HG03558 (cell line): Measurements from ENCODE around the gene CHL1.

Source experiments
- ATAC-seq: cut with Tn5 transposase; IDR thresholded peaks from one replicate; pipeline ENCODE4 v1.9.1; 2021; ENCODE audit warnings: moderate number of reproducible peaks; ENCODE audit not compliant: unreplicated experiment; ENCODE audit errors: extremely low read depth

CHL1 gene

DNA sequence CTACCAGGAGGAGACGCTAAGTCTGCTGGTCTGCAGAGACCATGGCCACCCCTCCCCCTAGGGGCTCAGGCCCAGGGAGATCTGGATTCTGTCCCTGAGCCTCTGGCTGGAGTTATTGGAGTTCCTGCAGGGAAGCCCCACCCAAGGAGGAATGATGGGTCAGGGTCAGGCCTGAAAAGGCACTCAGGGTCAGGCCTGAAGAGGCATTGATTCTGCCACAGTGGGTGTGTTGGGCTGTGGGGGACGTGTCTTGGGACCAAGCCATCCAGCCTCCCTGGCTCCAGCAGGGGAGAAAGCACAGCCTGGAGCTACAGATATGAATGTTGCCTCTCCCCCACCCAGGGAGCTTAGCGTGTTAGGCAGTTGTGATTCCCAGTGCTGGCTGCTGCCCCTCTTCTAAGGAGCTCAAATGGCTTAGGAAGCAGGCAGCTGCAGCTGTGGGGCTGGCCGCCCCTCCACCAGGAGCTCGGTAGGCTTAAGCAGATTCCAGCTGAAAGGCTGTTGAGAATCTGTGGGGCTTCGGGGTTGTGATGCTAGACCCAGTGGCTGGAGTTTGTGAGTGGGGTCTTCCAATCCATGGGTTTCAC, 176.7 kb downstream of the CHL1 start:
- ATAC-seq: no peak

DNA sequence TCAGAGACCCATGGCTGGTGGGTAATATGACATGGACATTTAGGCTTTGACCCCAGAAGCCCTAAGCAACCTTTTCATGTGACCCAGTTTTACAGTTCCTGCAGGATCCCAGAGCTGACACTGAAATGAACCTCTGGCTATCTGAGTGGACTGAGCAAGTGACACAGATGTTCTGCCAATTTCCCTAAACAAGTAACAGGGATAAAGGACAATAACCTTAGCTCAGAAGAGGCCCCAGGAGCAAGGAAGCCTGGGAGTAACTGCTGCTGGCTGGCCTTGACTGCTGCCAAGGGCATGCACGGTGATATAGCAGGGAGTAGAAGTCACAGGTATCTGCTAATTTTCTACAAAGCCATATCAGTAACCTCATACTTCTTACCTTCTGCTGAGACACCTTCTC, 177.9 kb downstream of the CHL1 start:
- no peak for ATAC-seq

DNA sequence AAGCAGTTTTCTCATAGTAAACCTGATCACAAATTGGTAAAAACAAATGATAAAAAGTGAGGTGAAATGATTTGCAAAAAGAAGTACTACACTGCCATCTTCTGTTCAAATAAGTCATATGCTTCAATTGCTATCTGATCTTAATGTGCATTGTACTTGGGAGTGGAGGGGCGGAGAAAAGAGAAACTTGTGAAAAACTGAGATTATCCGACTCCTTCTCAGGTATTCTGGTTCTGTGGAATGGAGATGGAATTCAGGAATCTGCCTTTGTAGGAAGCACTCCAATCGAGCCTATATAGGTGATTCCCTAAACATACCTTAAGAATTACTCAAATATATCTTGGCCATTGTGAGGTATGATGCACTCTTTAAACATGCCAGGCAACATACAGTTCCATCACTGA, 180.6 kb downstream of the CHL1 start:
- ATAC-seq: peak; percentile 65

DNA sequence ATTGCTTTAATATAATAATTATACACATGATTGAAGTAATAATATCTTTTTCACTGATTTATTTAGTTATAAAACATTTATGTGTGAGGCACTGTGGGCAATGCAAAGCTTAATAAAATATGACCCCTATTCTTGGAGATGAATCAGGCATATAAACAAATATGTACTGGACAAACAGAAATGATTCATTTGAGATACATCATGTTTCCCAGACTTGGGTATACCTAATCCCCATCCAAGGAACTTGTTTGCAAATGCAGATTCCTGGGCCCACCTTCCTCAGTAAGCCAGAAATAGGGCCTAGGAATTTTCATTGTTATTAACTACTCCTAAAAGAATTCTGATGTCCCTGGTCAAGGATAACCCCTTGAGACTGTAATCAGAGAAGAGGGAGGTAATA, 184.2 kb downstream of the CHL1 start:
- ATAC-seq: no peak

DNA sequence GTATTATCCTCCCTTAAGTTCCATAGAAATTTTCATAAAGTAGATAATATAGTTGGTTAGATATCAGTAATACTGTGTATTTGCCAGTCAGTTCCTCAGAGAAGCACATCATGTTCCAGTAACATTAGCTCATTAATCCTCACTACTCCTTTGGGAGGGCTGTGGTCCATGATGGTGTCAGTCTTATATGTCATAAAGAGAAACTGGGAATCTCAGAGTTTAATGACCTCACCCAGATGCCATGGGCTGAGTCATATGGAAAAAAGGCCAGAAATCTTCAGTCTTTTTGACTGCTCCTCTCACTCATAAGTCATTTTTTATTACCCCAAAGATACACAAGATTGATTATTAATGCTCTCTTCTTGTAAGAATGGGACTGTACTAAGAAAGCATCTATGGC, 188.6 kb downstream of the CHL1 start:
- ATAC-seq: no peak

DNA sequence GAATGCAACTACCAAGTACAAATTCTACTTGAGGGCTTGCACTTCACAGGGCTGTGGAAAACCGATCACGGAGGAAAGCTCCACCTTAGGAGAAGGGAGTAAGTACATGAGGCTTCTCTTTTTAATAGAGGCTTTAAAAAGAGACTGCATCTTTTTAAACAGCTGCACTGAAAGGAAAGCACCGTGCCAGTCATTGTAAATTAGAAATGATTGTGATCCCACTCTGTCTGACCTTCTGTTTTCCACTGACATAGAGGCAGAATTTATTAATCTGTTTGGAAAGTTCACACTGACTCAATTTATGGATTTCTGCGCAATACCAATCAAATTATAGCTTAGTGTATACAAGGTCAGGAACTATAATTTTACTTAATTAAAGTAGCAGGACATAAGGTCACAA, 198.2 kb downstream of the CHL1 start:
- no peak for ATAC-seq

DNA sequence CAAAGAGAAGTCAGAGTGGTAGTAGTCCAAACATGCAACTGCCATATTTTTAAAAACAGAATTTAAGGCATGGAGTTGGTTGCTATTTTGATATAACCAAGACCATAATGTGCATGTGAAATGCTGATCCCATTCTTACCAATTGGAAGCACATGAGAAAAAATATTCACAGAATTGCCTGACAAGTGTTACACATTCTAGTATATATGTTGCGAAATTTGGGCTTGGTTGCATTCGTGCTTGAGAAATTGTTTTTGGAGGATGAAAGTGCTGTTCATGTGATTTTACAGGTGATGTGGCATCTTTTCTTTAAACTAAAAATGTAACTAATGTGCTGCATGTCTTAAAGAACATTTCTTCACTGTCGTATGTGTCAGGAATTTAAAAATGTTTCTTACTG, 199.7 kb downstream of the CHL1 start:
- no peak for ATAC-seq

GRCh38 chr3:399647-400046, 203.1 kb downstream of the CHL1 start:
- ATAC-seq: no peak

DNA sequence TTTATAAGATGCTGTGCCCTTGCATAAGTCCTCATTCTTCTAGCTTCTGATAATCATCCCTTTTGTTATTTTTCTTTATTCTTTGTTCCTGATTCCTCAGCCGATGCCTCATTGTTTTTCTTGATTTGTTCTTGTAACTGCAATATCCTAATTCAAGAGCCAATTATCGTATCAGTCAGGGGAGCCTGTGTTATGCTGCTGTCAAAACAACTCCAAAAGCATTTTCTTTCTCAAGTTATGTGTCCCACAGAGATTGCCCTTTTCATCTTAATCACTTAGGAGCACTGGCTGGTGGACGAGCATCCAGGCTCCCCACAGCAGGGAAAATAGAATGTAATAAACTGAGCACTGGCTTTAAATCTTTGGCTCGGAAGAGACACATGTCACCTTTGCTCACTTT, 207.3 kb downstream of the CHL1 start:
- no peak for ATAC-seq

DNA sequence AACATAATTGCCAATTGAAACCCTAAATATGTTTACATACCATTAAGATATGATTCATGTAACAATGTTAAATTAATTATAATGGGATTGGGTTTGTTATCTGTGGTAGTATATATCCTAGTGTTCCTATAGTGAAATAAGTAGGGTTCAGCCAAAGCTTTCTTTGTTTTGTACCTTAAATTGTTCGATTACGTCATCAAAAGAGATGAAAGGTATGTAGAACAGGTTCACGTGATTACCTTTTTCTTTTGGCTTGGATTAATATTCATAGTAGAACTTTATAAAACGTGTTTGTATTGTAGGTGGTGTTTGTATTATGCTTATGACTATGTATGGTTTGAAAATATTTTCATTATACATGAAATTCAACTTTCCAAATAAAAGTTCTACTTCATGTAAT, 212.4 kb downstream of the CHL1 start:
- no peak for ATAC-seq

- ATAC-seq: no peak
Measured at GRCh38 chr3:411226-411625, 214.7 kb downstream of the CHL1 start.

DNA sequence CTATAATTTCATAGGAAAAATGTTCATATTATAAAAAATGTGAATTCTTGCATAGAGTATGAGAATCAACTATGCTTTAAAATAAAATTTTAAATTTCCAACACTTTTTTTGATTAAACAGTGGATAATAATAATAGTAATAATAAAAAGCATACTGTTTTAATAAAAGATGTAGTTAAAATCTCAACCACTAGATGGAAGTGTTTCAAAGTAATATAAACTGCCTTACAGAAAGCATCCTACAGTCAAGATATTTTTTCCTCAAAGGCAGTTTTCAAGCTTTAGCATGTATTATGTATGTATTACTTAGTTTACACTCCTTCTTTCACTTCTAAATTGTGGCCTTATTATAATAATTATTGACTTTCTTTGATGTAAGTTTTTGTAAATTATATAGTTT, 217.5 kb downstream of the CHL1 start:
- ATAC-seq: no peak

GRCh38 chr3:418239-418929, 221.8 kb downstream of the CHL1 start:
- no peak for ATAC-seq

GRCh38 chr3:420584-420983, 224.0 kb downstream of the CHL1 start:
- no peak for ATAC-seq

GRCh38 chr3:425079-425478, 228.5 kb downstream of the CHL1 start:
- no peak for ATAC-seq

GRCh38 chr3:426072-426471, 229.5 kb downstream of the CHL1 start:
- ATAC-seq: no peak

DNA sequence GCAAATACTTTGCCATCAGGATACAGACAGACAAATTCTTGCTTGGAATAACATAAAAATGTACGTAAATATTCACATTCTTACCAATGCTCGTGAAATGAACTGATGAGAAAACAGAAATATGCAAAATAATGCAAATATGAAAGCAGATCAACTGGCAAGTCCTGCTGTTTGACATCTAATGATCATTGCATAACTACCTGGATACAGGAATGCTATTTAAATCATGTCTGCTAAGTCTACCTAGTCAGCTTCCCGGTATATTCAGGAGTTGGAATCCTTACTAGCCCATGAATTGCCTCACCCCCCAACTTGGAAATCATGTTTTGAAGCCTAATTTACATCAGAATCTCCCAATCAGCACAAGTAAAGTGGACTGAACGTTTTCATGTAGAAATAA, 230.6 kb downstream of the CHL1 start:
- ATAC-seq: no peak

- no peak for ATAC-seq
Measured at GRCh38 chr3:430186-430585, 233.6 kb downstream of the CHL1 start.

GRCh38 chr3:435161-435560, 238.6 kb downstream of the CHL1 start:
- no peak for ATAC-seq

DNA sequence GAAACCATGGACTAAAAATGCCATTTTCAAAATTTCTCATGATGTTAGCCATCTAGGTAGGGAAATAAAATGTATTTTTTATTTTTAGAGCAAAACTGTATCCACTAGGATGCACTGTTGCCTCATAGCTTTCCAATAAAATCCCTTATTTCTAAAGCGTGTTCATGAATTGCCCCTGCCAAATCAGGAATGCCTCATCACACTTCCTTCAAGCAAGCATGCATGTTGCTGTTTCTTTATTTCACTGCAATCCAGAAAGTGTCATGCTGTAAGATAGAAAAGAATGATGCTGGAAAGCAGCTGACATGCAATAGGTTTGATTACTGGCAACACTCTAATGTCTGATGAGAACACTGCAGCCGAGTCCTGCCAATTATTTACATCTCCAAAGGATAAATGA, 239.5 kb downstream of the CHL1 start:
- no peak for ATAC-seq

DNA sequence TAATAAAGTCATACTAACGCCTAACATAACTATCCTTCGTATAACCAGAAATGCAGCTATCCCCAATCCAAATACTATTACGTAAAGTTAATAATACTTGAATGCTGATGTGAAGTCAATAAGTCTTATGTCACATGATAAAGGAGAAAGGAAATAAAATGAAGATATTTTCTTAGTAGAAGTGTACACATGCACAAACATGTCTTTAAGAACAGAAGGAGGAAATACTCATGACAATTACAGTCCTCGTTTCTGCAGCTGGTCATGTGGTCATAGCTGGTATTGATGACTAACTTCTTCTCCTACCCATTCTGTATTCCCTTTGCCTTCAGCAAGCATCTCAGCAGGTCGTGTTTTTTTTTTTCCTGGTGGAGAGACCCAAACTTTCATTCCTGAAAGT, 244.3 kb downstream of the CHL1 start:
- ATAC-seq: no peak

- ATAC-seq: no peak
Measured at GRCh38 chr3:445960-446359, 249.4 kb downstream of the CHL1 start.
